Neural cell (in vitro differentiated cells): ENCODE measurements around the gene ENDOV.

ENCODE experiments used
- CTCF ChIP-seq: fragments of 450-650 bp; IDR thresholded peaks from 2 replicates; pipeline ENCODE4 v1.5.1; 2014; ENCODE audit warnings: antibody characterized with exemption, mild to moderate bottlenecking, moderate library complexity; ENCODE audit not compliant: poor library complexity, severe bottlenecking
- EZH2 ChIP-seq: fragments of 200-600, 300-800 bp; shearing (Covaris generic), sonication (generic); IDR thresholded peaks from 2 replicates; pipeline ENCODE4 v1.6.1; 2014; ENCODE audit warnings: antibody characterized with exemption, low read length, borderline replicate concordance, mild to moderate bottlenecking; ENCODE audit not compliant: insufficient read depth, poor library complexity, severe bottlenecking
- POLR2AphosphoS5 ChIP-seq: IDR thresholded peaks from 2 replicates; pipeline ENCODE4 v1.6.1; 2012
- REST ChIP-seq: IDR thresholded peaks from 2 replicates; pipeline ENCODE4 v1.6.1; 2012; ENCODE audit warnings: borderline replicate concordance
- SMC3 ChIP-seq: fragments of 450-650 bp; conservative IDR thresholded peaks from 2 replicates; pipeline ENCODE4 v1.6.1; 2014; ENCODE audit warnings: antibody characterized with exemption, mild to moderate bottlenecking, moderate library complexity; ENCODE audit not compliant: poor library complexity
- TAF1 ChIP-seq: IDR thresholded peaks from 2 replicates; pipeline ENCODE4 v1.6.1; 2012; ENCODE audit warnings: low read depth

GRCh38 chr17:80453998-80454556 lies 39.1 kb downstream of the ENDOV start:
- TF ChIP-seq EZH2 (no peak), CTCF (no peak), POLR2AphosphoS5 (no peak), SMC3 (no peak), TAF1 (no peak), REST (no peak)
